IMR-90 (cell line): Measurements from ENCODE around the gene UNC5B.

ENCODE experiments used
- BHLHE40 ChIP-seq: fragments of 150-350 bp; IDR thresholded peaks from 2 replicates; pipeline ENCODE4 v1.6.1; 2016; ENCODE audit warnings: mild to moderate bottlenecking, low read depth, low read length
- CEBPB ChIP-seq: IDR thresholded peaks from 2 replicates; pipeline ENCODE4 v1.6.1; 2012; ENCODE audit warnings: low read depth, low read length, improper control_type of control experiment
- CHD1 ChIP-seq: IDR thresholded peaks from 2 replicates; pipeline ENCODE4 v1.6.1; 2012; ENCODE audit warnings: low read depth, low read length, improper control_type of control experiment
- FOS ChIP-seq: fragments of 150-350 bp; IDR thresholded peaks from 2 replicates; pipeline ENCODE4 v1.6.1; 2016; ENCODE audit warnings: low read depth, low read length
- MAZ ChIP-seq: IDR thresholded peaks from 2 replicates; pipeline ENCODE4 v1.6.1; 2012; ENCODE audit warnings: low read depth, mild to moderate bottlenecking, low read length, improper control_type of control experiment, moderate library complexity, borderline replicate concordance
- NFE2L2 ChIP-seq: fragments of 150-350 bp; IDR thresholded peaks from 2 replicates; pipeline ENCODE4 v1.6.1; 2016; ENCODE audit warnings: low read depth, mild to moderate bottlenecking, low read length
- POLR2A ChIP-seq: IDR thresholded peaks from 2 replicates; pipeline ENCODE4 v1.6.1; 2012; ENCODE audit warnings: mild to moderate bottlenecking, low read depth, low read length
- RAD21 ChIP-seq: IDR thresholded peaks from 2 replicates; pipeline ENCODE4 v1.6.1; 2012; ENCODE audit warnings: low read length, improper control_type of control experiment
- RFX5 ChIP-seq: IDR thresholded peaks from 2 replicates; pipeline ENCODE4 v1.8.0; 2012; ENCODE audit warnings: low read depth, mild to moderate bottlenecking, low read length, moderate library complexity
- TF ChIP-seq, protein P1 (sequence below): conservative IDR thresholded peaks from 2 replicates; pipeline ENCODE4 v1.5.1; 2012; ENCODE audit warnings: mild to moderate bottlenecking, low read depth, low read length, improper control_type of control experiment
- TF ChIP-seq, protein P2 (sequence below): fragments of 150-350 bp; IDR thresholded peaks from 2 replicates; pipeline ENCODE4 v1.6.1; 2016; ENCODE audit warnings: low read depth, mild to moderate bottlenecking, low read length, moderate library complexity, borderline replicate concordance
- TF ChIP-seq, protein P3 (sequence below): fragments of 150-350 bp; IDR thresholded peaks from 2 replicates; pipeline ENCODE4 v1.6.1; 2017; ENCODE audit warnings: mild to moderate bottlenecking, antibody characterized with exemption, low read length, low read depth

DNA sequence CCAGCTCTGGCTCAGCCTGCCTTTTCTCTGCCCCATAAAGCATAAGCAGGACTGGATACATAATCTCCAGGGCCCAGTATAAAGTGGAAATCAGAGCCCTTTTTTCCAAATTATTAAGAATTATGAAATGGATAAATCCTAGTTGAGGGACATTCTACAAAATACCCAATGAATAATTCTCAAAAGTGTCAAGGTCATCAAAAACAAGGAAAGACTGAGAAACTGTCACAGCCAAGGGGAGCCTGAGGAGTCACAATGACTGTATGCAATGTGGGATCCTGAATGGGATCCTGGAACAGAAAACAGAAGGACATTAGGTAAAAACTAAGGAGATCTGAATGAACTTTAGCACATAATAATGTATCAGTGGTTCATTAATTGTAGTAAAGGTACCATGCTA is 4.8 kb upstream of the UNC5B start:
- TF ChIP-seq, protein P1, sequence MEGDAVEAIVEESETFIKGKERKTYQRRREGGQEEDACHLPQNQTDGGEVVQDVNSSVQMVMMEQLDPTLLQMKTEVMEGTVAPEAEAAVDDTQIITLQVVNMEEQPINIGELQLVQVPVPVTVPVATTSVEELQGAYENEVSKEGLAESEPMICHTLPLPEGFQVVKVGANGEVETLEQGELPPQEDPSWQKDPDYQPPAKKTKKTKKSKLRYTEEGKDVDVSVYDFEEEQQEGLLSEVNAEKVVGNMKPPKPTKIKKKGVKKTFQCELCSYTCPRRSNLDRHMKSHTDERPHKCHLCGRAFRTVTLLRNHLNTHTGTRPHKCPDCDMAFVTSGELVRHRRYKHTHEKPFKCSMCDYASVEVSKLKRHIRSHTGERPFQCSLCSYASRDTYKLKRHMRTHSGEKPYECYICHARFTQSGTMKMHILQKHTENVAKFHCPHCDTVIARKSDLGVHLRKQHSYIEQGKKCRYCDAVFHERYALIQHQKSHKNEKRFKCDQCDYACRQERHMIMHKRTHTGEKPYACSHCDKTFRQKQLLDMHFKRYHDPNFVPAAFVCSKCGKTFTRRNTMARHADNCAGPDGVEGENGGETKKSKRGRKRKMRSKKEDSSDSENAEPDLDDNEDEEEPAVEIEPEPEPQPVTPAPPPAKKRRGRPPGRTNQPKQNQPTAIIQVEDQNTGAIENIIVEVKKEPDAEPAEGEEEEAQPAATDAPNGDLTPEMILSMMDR = no peak
- TF ChIP-seq POLR2A (no peak), FOS (no peak), RAD21 (no peak), CEBPB (no peak), CHD1 (no peak), RFX5 (no peak), BHLHE40 (no peak), MAZ (no peak), NFE2L2 (no peak)
- TF ChIP-seq, protein P2, sequence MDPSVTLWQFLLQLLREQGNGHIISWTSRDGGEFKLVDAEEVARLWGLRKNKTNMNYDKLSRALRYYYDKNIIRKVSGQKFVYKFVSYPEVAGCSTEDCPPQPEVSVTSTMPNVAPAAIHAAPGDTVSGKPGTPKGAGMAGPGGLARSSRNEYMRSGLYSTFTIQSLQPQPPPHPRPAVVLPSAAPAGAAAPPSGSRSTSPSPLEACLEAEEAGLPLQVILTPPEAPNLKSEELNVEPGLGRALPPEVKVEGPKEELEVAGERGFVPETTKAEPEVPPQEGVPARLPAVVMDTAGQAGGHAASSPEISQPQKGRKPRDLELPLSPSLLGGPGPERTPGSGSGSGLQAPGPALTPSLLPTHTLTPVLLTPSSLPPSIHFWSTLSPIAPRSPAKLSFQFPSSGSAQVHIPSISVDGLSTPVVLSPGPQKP = no peak
- TF ChIP-seq, protein P3, sequence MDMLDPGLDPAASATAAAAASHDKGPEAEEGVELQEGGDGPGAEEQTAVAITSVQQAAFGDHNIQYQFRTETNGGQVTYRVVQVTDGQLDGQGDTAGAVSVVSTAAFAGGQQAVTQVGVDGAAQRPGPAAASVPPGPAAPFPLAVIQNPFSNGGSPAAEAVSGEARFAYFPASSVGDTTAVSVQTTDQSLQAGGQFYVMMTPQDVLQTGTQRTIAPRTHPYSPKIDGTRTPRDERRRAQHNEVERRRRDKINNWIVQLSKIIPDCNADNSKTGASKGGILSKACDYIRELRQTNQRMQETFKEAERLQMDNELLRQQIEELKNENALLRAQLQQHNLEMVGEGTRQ = no peak
